Upper lobe of left lung (tissue), 4 donors: ENCODE measurements around the gene CPNE4.

Experiments used
- EP300 ChIP-seq, 4 donors: sonication (generic); formaldehyde crosslinking; IDR thresholded peaks; one replicate each; pipeline ENCODE4 v1.5.1; 2017; ENCODE audit warnings: antibody characterized with exemption in 4 of 4, control low read depth in 2 of 4
- POLR2A ChIP-seq, 4 donors: fragments of 450-650 bp; IDR thresholded peaks; one replicate each; pipeline ENCODE4 v1.5.1; 2016 to 2017; ENCODE audit warnings: antibody characterized with exemption in 4 of 4, mild to moderate bottlenecking in 2 of 4
- POLR2AphosphoS5 ChIP-seq, 2 donors: sonication (generic); formaldehyde crosslinking; IDR thresholded peaks; one replicate each; pipeline ENCODE4 v1.5.1; 2017; ENCODE audit warnings: antibody characterized with exemption in 2 of 2
- TF ChIP-seq, protein P1 (sequence below), 6 experiments: fragments of 450-650 bp in 4 of 6; fragments of 200-600 bp in 2 of 6; sonication (generic) in 2 of 6; IDR thresholded peaks; one replicate each; pipeline ENCODE4 v1.5.1; 2016 to 2019; ENCODE audit warnings: antibody characterized with exemption in 6 of 6

- TF ChIP-seq, protein P1, sequence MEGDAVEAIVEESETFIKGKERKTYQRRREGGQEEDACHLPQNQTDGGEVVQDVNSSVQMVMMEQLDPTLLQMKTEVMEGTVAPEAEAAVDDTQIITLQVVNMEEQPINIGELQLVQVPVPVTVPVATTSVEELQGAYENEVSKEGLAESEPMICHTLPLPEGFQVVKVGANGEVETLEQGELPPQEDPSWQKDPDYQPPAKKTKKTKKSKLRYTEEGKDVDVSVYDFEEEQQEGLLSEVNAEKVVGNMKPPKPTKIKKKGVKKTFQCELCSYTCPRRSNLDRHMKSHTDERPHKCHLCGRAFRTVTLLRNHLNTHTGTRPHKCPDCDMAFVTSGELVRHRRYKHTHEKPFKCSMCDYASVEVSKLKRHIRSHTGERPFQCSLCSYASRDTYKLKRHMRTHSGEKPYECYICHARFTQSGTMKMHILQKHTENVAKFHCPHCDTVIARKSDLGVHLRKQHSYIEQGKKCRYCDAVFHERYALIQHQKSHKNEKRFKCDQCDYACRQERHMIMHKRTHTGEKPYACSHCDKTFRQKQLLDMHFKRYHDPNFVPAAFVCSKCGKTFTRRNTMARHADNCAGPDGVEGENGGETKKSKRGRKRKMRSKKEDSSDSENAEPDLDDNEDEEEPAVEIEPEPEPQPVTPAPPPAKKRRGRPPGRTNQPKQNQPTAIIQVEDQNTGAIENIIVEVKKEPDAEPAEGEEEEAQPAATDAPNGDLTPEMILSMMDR (IDR thresholded peaks at IDR 0.05), result no peak
- TF ChIP-seq POLR2A (IDR thresholded peaks at IDR 0.05), result no peak
- no peak for TF ChIP-seq EP300 (IDR thresholded peaks at IDR 0.05)
- TF ChIP-seq POLR2AphosphoS5 (IDR thresholded peaks at IDR 0.05), result no peak
These were observed 550.2 kb downstream of the CPNE4 start for GRCh38 chr3:131484496-131485111.
